Activated naive CD8-positive, alpha-beta T cell treated with anti-CD3 and anti-CD28 coated beads, Interleukin-2, amount 50 U/mL, for 16 hours (primary cell): ENCODE data around the gene GOLM1.
"Not testable (repeated sequence)": the region's sequence is repeated elsewhere in the genome, so short reads cannot be mapped to it uniquely, and the experiment has no call there.

Source experiments
- DNase-seq: peaks from one replicate; pipeline ENCODE4 v3.0.0-alpha.2; 2020; ENCODE audit warnings: low read depth, low spot score

The GOLM1 gene

GRCh38 chr9:86082870-86083269, 16.5 kb downstream of the GOLM1 start:
- DNase-seq, result no peak

- DNase-seq, result no peak
Measured at GRCh38 chr9:86079865-86080469, 19.4 kb downstream of the GOLM1 start.

- DNase-seq, result no peak
Measured at GRCh38 chr9:86079421-86079831, 19.9 kb downstream of the GOLM1 start.

GRCh38 chr9:86078731-86079130, 20.6 kb downstream of the GOLM1 start:
- DNase-seq, result no peak

GRCh38 chr9:86077276-86077675, 22.1 kb downstream of the GOLM1 start:
- no peak for DNase-seq

GRCh38 chr9:86075132-86076109, 23.9 kb downstream of the GOLM1 start:
- no peak for DNase-seq

GRCh38 chr9:86073839-86074238, 25.5 kb downstream of the GOLM1 start:
- no peak for DNase-seq

- no peak for DNase-seq
Measured at GRCh38 chr9:86072394-86072877, 26.9 kb downstream of the GOLM1 start.

- DNase-seq, result no peak
Measured at GRCh38 chr9:86069206-86069869, 30.0 kb downstream of the GOLM1 start.

- no peak for DNase-seq
Measured at GRCh38 chr9:86064220-86064619, 35.1 kb downstream of the GOLM1 start.

- DNase-seq, result no peak
Measured at GRCh38 chr9:86062845-86063693, 36.3 kb downstream of the GOLM1 start.

- DNase-seq, result no peak
Measured at GRCh38 chr9:86061972-86062739, 37.2 kb downstream of the GOLM1 start.

GRCh38 chr9:86057491-86057890, 41.9 kb downstream of the GOLM1 start:
- DNase-seq, result no peak

GRCh38 chr9:86054695-86055094, 44.7 kb downstream of the GOLM1 start:
- no peak for DNase-seq

GRCh38 chr9:86052556-86053468, 46.5 kb downstream of the GOLM1 start:
- DNase-seq, result no peak

GRCh38 chr9:86048018-86048742, 51.2 kb downstream of the GOLM1 start:
- DNase-seq, result not testable (repeated sequence)

- no peak for DNase-seq
Measured at GRCh38 chr9:86047361-86047760, 52.0 kb downstream of the GOLM1 start.

GRCh38 chr9:86046930-86047341, 52.4 kb downstream of the GOLM1 start:
- no peak for DNase-seq
